Colonic mucosa (tissue), 4 donors: ENCODE results near the gene PSAP. TPM values are rescaled to one million over a fixed set of nuclear protein-coding genes. Genes with fewer than 3 reads are reported as not detected.

Experiments used
- DNase-seq: peaks from one replicate; pipeline ENCODE4 v3.0.0-alpha.2; 2020
- H3K27ac ChIP-seq: fragments of 200-600 bp; one replicate; pipeline ENCODE4 v1.8.0; 2021
- H3K27me3 ChIP-seq: fragments of 200-600 bp; one replicate; pipeline ENCODE4 v1.8.0; 2021
- H3K36me3 ChIP-seq: fragments of 200-600 bp; one replicate; pipeline ENCODE4 v1.8.0; 2021
- H3K4me1 ChIP-seq: fragments of 200-600 bp; one replicate; pipeline ENCODE4 v1.8.0; 2021; ENCODE audit warnings: mild to moderate bottlenecking
- H3K4me3 ChIP-seq: fragments of 200-600 bp; one replicate; pipeline ENCODE4 v1.8.0; 2021
- H3K9ac ChIP-seq, 2 donors: one replicate each; pipeline ENCODE4 v1.7.0; 2013; ENCODE audit warnings: control low read depth in 2 of 2, low read depth in 2 of 2, low read length in 2 of 2
- H3K9me3 ChIP-seq: fragments of 200-600 bp; one replicate; pipeline ENCODE4 v1.8.0; 2021
- CTCF ChIP-seq: fragments of 200-600 bp; IDR thresholded peaks from one replicate; pipeline ENCODE4 v1.8.0; 2022; ENCODE audit warnings: antibody characterized with exemption, mild to moderate bottlenecking
- intact Hi-C: fragments of 100-400 bp; cut with DNase I; formaldehyde crosslinking; loops from one replicate; pipeline ENCODE4 v1.14.1; 2022
- total RNA-seq, 2 donors: library from RNA; stranded (reverse); fragmentation: NEBNext Ultra II Directional in 1 of 2; extraction: Animal tissue kit (Norgen Biotek cat#: 25700) in 1 of 2; gene quantifications; one replicate each; pipeline ENCODE4 v1.2.1, GENCODE V29; 2021
- donor health status: healthy.
- donor health status: DM: no; HTN: no; CAD: no.
- donor health status: DM: no; HTN: no; CAD: no.

PSAP gene
- total RNA-seq, 2 donors from 2014 or later = 363 to 629 TPM

- Histone ChIP-seq H3K4me1 (peaks cover 9% of the 10 kb centered on the region), H3K9me3 (no peaks in the 10 kb centered on the region), H3K9ac (no peak overlapping the region), H3K27me3 (no peaks in the 10 kb centered on the region), H3K27ac (peak overlapping the region; percentile 27), H3K4me3 (no peak overlapping the region), H3K36me3 (peaks cover 6% of the 10 kb centered on the region)
- intact Hi-C loops = loop anchor here (10.0 kb wide), 1 partner anchor 59 kb away; no protein-coding TSS in a partner anchor
- no peak for TF ChIP-seq CTCF
- no peak for DNase-seq
These were observed 15.1 kb downstream of the PSAP start for GRCh38 chr10:71835671-71836595.

GRCh38 chr10:71834343-71834674, 16.7 kb downstream of the PSAP start:
- Histone ChIP-seq H3K36me3 (peaks cover 17% of the 10 kb centered on the region), H3K27ac (no peak overlapping the region), H3K4me3 (no peak overlapping the region), H3K27me3 (no peaks in the 10 kb centered on the region), H3K9ac (no peak overlapping the region), H3K4me1 (peaks cover 9% of the 10 kb centered on the region), H3K9me3 (no peaks in the 10 kb centered on the region)
- intact Hi-C loops = loop anchor here (10.0 kb wide), 1 partner anchor 60 kb away; no protein-coding TSS in a partner anchor
- TF ChIP-seq CTCF = no peak
- DNase-seq = no peak

GRCh38 chr10:71833451-71834342, 17.4 kb downstream of the PSAP start:
- DNase-seq = no peak
- H3K9me3 ChIP-seq = no peaks in the 10 kb centered on the region
- H3K4me1 ChIP-seq = peaks cover 9% of the 10 kb centered on the region
- intact Hi-C loops = loop anchor here (10.0 kb wide), 1 partner anchor 61 kb away; no protein-coding TSS in a partner anchor
- no peaks in the 10 kb centered on the region for H3K27me3 ChIP-seq
- no peak overlapping the region for H3K4me3 ChIP-seq
- no peak for TF ChIP-seq CTCF
- no peak overlapping the region for H3K27ac ChIP-seq
- peaks cover 21% of the 10 kb centered on the region for H3K36me3 ChIP-seq
- no peak overlapping the region for H3K9ac ChIP-seq

GRCh38 chr10:71832967-71833366, 18.1 kb downstream of the PSAP start:
- Histone ChIP-seq H3K9me3 (no peaks in the 10 kb centered on the region), H3K36me3 (peaks cover 24% of the 10 kb centered on the region), H3K4me3 (no peak overlapping the region), H3K27me3 (no peaks in the 10 kb centered on the region), H3K27ac (no peak overlapping the region), H3K4me1 (peaks cover 2% of the 10 kb centered on the region), H3K9ac (no peak overlapping the region)
- DNase-seq = no peak
- intact Hi-C loops = loop anchor here (10.0 kb wide), 1 partner anchor 62 kb away; no protein-coding TSS in a partner anchor
- TF ChIP-seq CTCF = no peak
